Spleen (tissue), 3 donors: ENCODE data around the gene RBM20.

ENCODE experiments used
- POLR2A ChIP-seq, 3 donors: fragments of 450-650 bp; IDR thresholded peaks; one replicate each; pipeline ENCODE4 v1.5.1; 2017; ENCODE audit warnings: antibody characterized with exemption in 3 of 3, mild to moderate bottlenecking in 1 of 3
- POLR2AphosphoS5 ChIP-seq, 3 donors: sonication (generic); formaldehyde crosslinking; IDR thresholded peaks; one replicate each; pipeline ENCODE4 v1.5.1; 2017; ENCODE audit warnings: antibody characterized with exemption in 3 of 3

DNA sequence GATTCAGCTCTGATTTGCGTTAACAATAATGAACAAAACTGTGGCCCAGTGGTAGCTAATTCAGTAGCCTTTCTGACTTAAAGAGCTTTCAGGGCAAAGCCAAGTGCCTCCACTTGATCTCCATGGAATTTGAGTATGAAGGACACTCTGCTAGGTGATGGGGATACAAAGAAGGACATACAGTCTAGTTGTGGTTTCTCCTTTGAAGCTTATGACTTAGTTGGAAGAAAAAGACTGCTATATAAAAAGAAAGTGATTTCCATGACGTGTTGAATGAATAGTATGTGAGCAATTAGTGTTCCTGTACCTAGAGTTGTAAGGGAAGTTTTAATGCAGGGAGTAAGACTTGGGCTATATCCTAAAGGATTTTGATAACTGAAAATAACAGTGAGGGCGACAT is 235.9 kb downstream of the RBM20 start:
- TF ChIP-seq POLR2AphosphoS5 (IDR thresholded peaks at IDR 0.05) = no peak
- no peak for TF ChIP-seq POLR2A (IDR thresholded peaks at IDR 0.05)
